Measurements from ENCODE around the gene ZRANB2.

DNA sequence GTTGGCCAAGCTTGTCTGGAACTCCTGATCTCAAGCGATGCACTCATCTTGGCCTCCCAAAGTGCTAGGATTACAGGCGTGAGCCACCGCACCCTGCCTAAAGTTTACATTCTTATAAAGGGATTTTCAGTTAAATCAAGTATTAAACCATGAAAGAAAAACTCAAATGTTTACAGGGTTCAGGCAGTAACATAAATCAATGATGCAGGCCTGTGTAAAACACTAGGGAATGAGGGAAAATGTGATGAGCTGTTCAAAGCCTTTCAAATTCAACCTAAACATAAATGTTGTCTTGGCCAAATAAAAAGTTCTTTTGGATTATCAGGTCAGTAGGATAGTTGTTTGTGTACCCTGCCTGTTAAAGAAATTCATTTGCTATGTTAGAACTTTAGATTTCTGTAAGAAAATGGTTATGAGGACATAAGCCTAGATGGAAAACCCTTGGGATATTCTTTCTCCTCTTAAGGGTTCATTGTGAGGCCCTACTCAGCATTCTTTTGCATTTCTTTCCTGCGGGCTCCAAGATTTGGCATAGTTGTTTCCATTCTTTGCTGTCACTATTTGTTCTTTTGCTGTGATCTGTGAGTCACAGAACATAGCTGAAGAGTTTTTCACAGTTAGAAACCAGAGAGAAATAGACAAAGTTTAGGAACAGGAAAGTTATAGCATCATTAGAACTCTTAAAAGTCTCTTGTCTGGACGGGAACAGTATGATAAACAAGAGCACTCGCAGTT, 8.9 kb upstream of the ZRANB2 start:
- no peak for TF ChIP-seq POLR2AphosphoS5 (IDR thresholded peaks at IDR 0.05; ENCODE audit: insufficient read depth in 1 of 2, low read depth in 1 of 2)
- TF ChIP-seq, protein P1, sequence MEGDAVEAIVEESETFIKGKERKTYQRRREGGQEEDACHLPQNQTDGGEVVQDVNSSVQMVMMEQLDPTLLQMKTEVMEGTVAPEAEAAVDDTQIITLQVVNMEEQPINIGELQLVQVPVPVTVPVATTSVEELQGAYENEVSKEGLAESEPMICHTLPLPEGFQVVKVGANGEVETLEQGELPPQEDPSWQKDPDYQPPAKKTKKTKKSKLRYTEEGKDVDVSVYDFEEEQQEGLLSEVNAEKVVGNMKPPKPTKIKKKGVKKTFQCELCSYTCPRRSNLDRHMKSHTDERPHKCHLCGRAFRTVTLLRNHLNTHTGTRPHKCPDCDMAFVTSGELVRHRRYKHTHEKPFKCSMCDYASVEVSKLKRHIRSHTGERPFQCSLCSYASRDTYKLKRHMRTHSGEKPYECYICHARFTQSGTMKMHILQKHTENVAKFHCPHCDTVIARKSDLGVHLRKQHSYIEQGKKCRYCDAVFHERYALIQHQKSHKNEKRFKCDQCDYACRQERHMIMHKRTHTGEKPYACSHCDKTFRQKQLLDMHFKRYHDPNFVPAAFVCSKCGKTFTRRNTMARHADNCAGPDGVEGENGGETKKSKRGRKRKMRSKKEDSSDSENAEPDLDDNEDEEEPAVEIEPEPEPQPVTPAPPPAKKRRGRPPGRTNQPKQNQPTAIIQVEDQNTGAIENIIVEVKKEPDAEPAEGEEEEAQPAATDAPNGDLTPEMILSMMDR (IDR thresholded peaks at IDR 0.05) = no peak

Data from vagina (tissue), 2 donors.